ENCODE measurements around the gene DCUN1D5. TPM values are rescaled to one million over a fixed set of nuclear protein-coding genes. Genes with fewer than 3 reads are reported as not detected.
A peak's percentile ranks its signal among the peaks of the same experiment; 100 is the strongest.

The DCUN1D5 gene
- total RNA-seq, 3 donors from 2014 or later = 31.8 to 38.2 (median 36.2) TPM

- Histone ChIP-seq H3K27ac (peak overlapping the region; percentile 91), H3K9me3 (no peaks in the 10 kb centered on the region), H3K4me1 (peaks cover 2 to 4% of the 10 kb centered on the region in 2 donors), H3K27me3 (no peaks in the 10 kb centered on the region), H3K4me3 (peak overlapping the region; percentile 85 to 97 (median 87)), H3K36me3 (no peaks in the 10 kb centered on the region)
- TF ChIP-seq CTCF (IDR thresholded peaks at IDR 0.05) (no peak), POLR2AphosphoS5 (IDR thresholded peaks at IDR 0.05) (no peak), POLR2A (IDR thresholded peaks at IDR 0.05) (no peak)
- DNase-seq (ENCODE audit: low spot score in 2 of 2) = no peak
- intact Hi-C loops (cut with DNase I; ENCODE audit: low total_unique reads) = no loop called here
These were observed 728 bp downstream of the DCUN1D5 start for GRCh38 chr11:103091064-103091800.

GRCh38 chr11:103086461-103086860 is 5.5 kb downstream of the DCUN1D5 start:
- DNase-seq (ENCODE audit: low spot score in 2 of 2) = no peak
- TF ChIP-seq POLR2AphosphoS5 (IDR thresholded peaks at IDR 0.05) = no peak
- no peak for TF ChIP-seq POLR2A (IDR thresholded peaks at IDR 0.05)
- no peak for TF ChIP-seq CTCF (IDR thresholded peaks at IDR 0.05)
- intact Hi-C loops (cut with DNase I; ENCODE audit: low total_unique reads) = no loop called here

GRCh38 chr11:103085758-103086365 is 6.1 kb downstream of the DCUN1D5 start:
- intact Hi-C loops (cut with DNase I; ENCODE audit: low total_unique reads) = no loop called here

More at GRCh38 chr11:103086461-103086860, 5.5 kb downstream of the DCUN1D5 start:
- no peak overlapping the region for H3K4me3 ChIP-seq
- no peaks in the 10 kb centered on the region for H3K27me3 ChIP-seq
- no peak overlapping the region for H3K27ac ChIP-seq
- H3K36me3 ChIP-seq = peaks cover 4% of the 10 kb centered on the region
- no peaks in the 10 kb centered on the region for H3K9me3 ChIP-seq
- H3K4me1 ChIP-seq = peaks cover 2 to 4% of the 10 kb centered on the region in 2 donors

GRCh38 chr11:103079833-103080232 is 12.1 kb downstream of the DCUN1D5 start:
- TF ChIP-seq POLR2A (IDR thresholded peaks at IDR 0.05) = no peak
- TF ChIP-seq CTCF (IDR thresholded peaks at IDR 0.05) = no peak
- no peak for TF ChIP-seq POLR2AphosphoS5 (IDR thresholded peaks at IDR 0.05)
- Histone ChIP-seq H3K4me1 (no peaks in the 10 kb centered on the region), H3K36me3 (peaks cover 12% of the 10 kb centered on the region), H3K27me3 (no peaks in the 10 kb centered on the region), H3K27ac (no peak overlapping the region), H3K4me3 (no peak overlapping the region), H3K9me3 (no peaks in the 10 kb centered on the region)
- DNase-seq (ENCODE audit: low spot score in 2 of 2) = no peak
- intact Hi-C loops (cut with DNase I; ENCODE audit: low total_unique reads) = no loop called here

More at GRCh38 chr11:103085758-103086365, 6.1 kb downstream of the DCUN1D5 start:
- Histone ChIP-seq H3K4me1 (peaks cover 2 to 4% of the 10 kb centered on the region in 2 donors), H3K36me3 (peaks cover 4% of the 10 kb centered on the region), H3K4me3 (no peak overlapping the region), H3K27me3 (no peaks in the 10 kb centered on the region), H3K9me3 (no peaks in the 10 kb centered on the region), H3K27ac (no peak overlapping the region)
- TF ChIP-seq CTCF (IDR thresholded peaks at IDR 0.05) = no peak
- no peak for TF ChIP-seq POLR2A (IDR thresholded peaks at IDR 0.05)
- no peak for DNase-seq (ENCODE audit: low spot score in 2 of 2)

- no peak overlapping the region for H3K27ac ChIP-seq
- H3K27me3 ChIP-seq = no peaks in the 10 kb centered on the region
- DNase-seq (ENCODE audit: low spot score in 2 of 2) = no peak
- no peak overlapping the region for H3K4me3 ChIP-seq
- no peaks in the 10 kb centered on the region for H3K9me3 ChIP-seq
- H3K4me1 ChIP-seq = no peaks in the 10 kb centered on the region
- no peak for TF ChIP-seq CTCF (IDR thresholded peaks at IDR 0.05)
- TF ChIP-seq POLR2A (IDR thresholded peaks at IDR 0.05) = no peak
- TF ChIP-seq POLR2AphosphoS5 (IDR thresholded peaks at IDR 0.05) = no peak
- peaks cover 12% of the 10 kb centered on the region for H3K36me3 ChIP-seq
- intact Hi-C loops (cut with DNase I; ENCODE audit: low total_unique reads) = no loop called here
These were observed 13.2 kb downstream of the DCUN1D5 start for GRCh38 chr11:103078710-103079109.

Data from breast epithelium (tissue), 4 donors.